WTC11 (cell line): ENCODE results near the gene HS6ST1. TPM values are rescaled to one million over a fixed set of nuclear protein-coding genes. Genes with fewer than 3 reads are reported as not detected.

Experiments
- ATAC-seq: fragments of 200-7000 bp; cut with Tn5 transposase; 2 replicates; pipeline ENCODE4 v1.10.0; 2021; ENCODE audit warnings: mild to moderate bottlenecking, moderate library complexity
- CTCF ChIA-PET: fragments of 300-600 bp; sonication (Branson Sonifier 250); formaldehyde crosslinking; loops from one replicate; lab custom pipeline; 2021; ENCODE audit warnings: antibody characterized with exemption; lab: Charles Lee
- POLR2A ChIA-PET: fragments of 350-600 bp; sonication (Branson Sonifier 250); formaldehyde crosslinking; loops from one replicate; lab custom pipeline; 2021; ENCODE audit warnings: antibody characterized with exemption; lab: Charles Lee
- DNase-seq: peaks from one replicate; pipeline ENCODE4 v3.0.0; 2021; ENCODE audit warnings: low spot score
- H3K27ac Mint-ChIP-seq: 2 replicates; pipeline ENCODE4 v1.8.0; 2021; ENCODE audit warnings: mixed read lengths
- H3K27me3 Mint-ChIP-seq: 2 replicates; pipeline ENCODE4 v1.8.0; 2021; ENCODE audit warnings: low read depth, mild to moderate bottlenecking, moderate library complexity, mixed read lengths
- H3K36me3 Mint-ChIP-seq: 2 replicates; pipeline ENCODE4 v1.8.0; 2021; ENCODE audit warnings: mixed read lengths
- H3K4me1 Mint-ChIP-seq: 2 replicates; pipeline ENCODE4 v1.8.0; 2022; ENCODE audit warnings: mixed read lengths
- H3K4me3 Mint-ChIP-seq: 2 replicates; pipeline ENCODE4 v1.8.0; 2021; ENCODE audit warnings: mild to moderate bottlenecking, moderate library complexity, mixed read lengths
- H3K9me3 Mint-ChIP-seq: 2 replicates; pipeline ENCODE4 v1.8.0; 2021; ENCODE audit warnings: mixed read lengths
- ATF3 ChIP-seq: sonication (generic); formaldehyde crosslinking; conservative IDR thresholded peaks from 2 replicates; pipeline ENCODE4 v1.8.1; 2022; ENCODE audit warnings: mild to moderate bottlenecking, missing genetic modification reagents
- CREM ChIP-seq: sonication (generic); formaldehyde crosslinking; IDR thresholded peaks from 2 replicates; pipeline ENCODE4 v1.8.1; 2022; ENCODE audit warnings: mild to moderate bottlenecking, missing genetic modification reagents, moderate library complexity
- ELF4 ChIP-seq: sonication (generic); formaldehyde crosslinking; IDR thresholded peaks from 2 replicates; pipeline ENCODE4 v1.8.1; 2022; ENCODE audit warnings: low read depth, mild to moderate bottlenecking, moderate library complexity, missing genetic modification reagents
- FOXJ3 ChIP-seq: sonication (generic); formaldehyde crosslinking; IDR thresholded peaks from 2 replicates; pipeline ENCODE4 v1.9.0; 2021; ENCODE audit warnings: missing genetic modification reagents, mild to moderate bottlenecking, borderline replicate concordance
- FOXP1 ChIP-seq: sonication (generic); formaldehyde crosslinking; IDR thresholded peaks from 2 replicates; pipeline ENCODE4 v1.8.0; 2022; ENCODE audit warnings: missing genetic modification reagents, mild to moderate bottlenecking, moderate library complexity, borderline replicate concordance
- GABPB1 ChIP-seq: sonication (generic); formaldehyde crosslinking; IDR thresholded peaks from 2 replicates; pipeline ENCODE4 v1.8.1; 2023; ENCODE audit warnings: mild to moderate bottlenecking, missing genetic modification reagents
- GRHL2 ChIP-seq: fragments of 250-450 bp; sonication (Bioruptor Pico); IDR thresholded peaks from 2 replicates; pipeline ENCODE4 v1.8.0; 2022; ENCODE audit warnings: mild to moderate bottlenecking, moderate library complexity; ENCODE audit not compliant: insufficient replicate concordance, severe bottlenecking
- HMGA2 ChIP-seq: fragments of 250-450 bp; sonication (Bioruptor Pico); IDR thresholded peaks from 2 replicates; pipeline ENCODE4 v1.4.0; 2021; ENCODE audit warnings: mild to moderate bottlenecking, moderate library complexity
- MXD4 ChIP-seq: fragments of 250-450 bp; sonication (Bioruptor Pico); IDR thresholded peaks from 2 replicates; pipeline ENCODE4 v1.8.0; 2021; ENCODE audit warnings: mild to moderate bottlenecking, moderate library complexity, borderline replicate concordance
- RORB ChIP-seq: fragments of 250-450 bp; sonication (Bioruptor Pico); IDR thresholded peaks from 2 replicates; pipeline ENCODE4 v1.9.0; 2021; ENCODE audit warnings: mild to moderate bottlenecking
- ZBTB21 ChIP-seq: sonication (generic); formaldehyde crosslinking; IDR thresholded peaks from 2 replicates; pipeline ENCODE4 v1.8.1; 2023; ENCODE audit warnings: mild to moderate bottlenecking, missing genetic modification reagents, borderline replicate concordance
- ZBTB43 ChIP-seq: sonication (generic); formaldehyde crosslinking; IDR thresholded peaks from 2 replicates; pipeline ENCODE4 v1.8.1; 2023; ENCODE audit warnings: mild to moderate bottlenecking, missing genetic modification reagents
- ZNF232 ChIP-seq: sonication (generic); formaldehyde crosslinking; IDR thresholded peaks from 2 replicates; pipeline ENCODE4 v1.8.0; 2022; ENCODE audit warnings: mild to moderate bottlenecking, missing genetic modification reagents
- ZNF317 ChIP-seq: sonication (generic); formaldehyde crosslinking; IDR thresholded peaks from 2 replicates; pipeline ENCODE4 v1.8.1; 2023; ENCODE audit warnings: low read depth, mild to moderate bottlenecking, moderate library complexity, missing genetic modification reagents, borderline replicate concordance
- ZNF671 ChIP-seq: fragments of 250-450 bp; sonication (Bioruptor Pico); IDR thresholded peaks from 2 replicates; pipeline ENCODE4 v1.8.0; 2021; ENCODE audit warnings: mild to moderate bottlenecking
- total RNA-seq: library from RNA; stranded (reverse); gene quantifications from 3 replicates; pipeline ENCODE4 v1.2.3, GENCODE V29; 2021
- TF ChIP-seq, protein P1 (sequence below): fragments of 250-450 bp; sonication (Bioruptor Pico); conservative IDR thresholded peaks from 2 replicates; pipeline ENCODE4 v1.9.0; 2021; ENCODE audit warnings: mild to moderate bottlenecking
- TF ChIP-seq, protein P2 (sequence below): sonication (generic); formaldehyde crosslinking; IDR thresholded peaks from 2 replicates; pipeline ENCODE4 v1.8.1; 2022; ENCODE audit warnings: missing genetic modification reagents, borderline replicate concordance

The HS6ST1 gene
- total RNA-seq, 1 experiment from 2014 or later = 55.5 TPM

- peaks cover 7% of the 10 kb centered on the region for H3K4me1 Mint-ChIP-seq
- no peak overlapping the region for H3K4me3 Mint-ChIP-seq
- no peaks in the 10 kb centered on the region for H3K27me3 Mint-ChIP-seq
- peaks cover 28% of the 10 kb centered on the region for H3K36me3 Mint-ChIP-seq
- no peak for ATAC-seq
- H3K9me3 Mint-ChIP-seq = peaks cover 38% of the 10 kb centered on the region
- ChIA-PET POLR2A (no interaction called here), CTCF (no interaction called here)
- no peak overlapping the region for H3K27ac Mint-ChIP-seq
- TF ChIP-seq ZBTB21 (CRISPR knock-in tag) (no peak), ELF4 (CRISPR knock-in tag) (no peak), FOXJ3 (CRISPR knock-in tag) (no peak), ZBTB43 (CRISPR knock-in tag) (no peak), ZNF317 (CRISPR knock-in tag) (no peak), MXD4 (no peak), ZNF232 (no peak), ZNF671 (no peak), FOXP1 (no peak), CREM (no peak), GABPB1 (CRISPR knock-in tag) (no peak), GRHL2 (no peak), RORB (no peak), ATF3 (CRISPR knock-in tag) (no peak)
- TF ChIP-seq, protein P1, sequence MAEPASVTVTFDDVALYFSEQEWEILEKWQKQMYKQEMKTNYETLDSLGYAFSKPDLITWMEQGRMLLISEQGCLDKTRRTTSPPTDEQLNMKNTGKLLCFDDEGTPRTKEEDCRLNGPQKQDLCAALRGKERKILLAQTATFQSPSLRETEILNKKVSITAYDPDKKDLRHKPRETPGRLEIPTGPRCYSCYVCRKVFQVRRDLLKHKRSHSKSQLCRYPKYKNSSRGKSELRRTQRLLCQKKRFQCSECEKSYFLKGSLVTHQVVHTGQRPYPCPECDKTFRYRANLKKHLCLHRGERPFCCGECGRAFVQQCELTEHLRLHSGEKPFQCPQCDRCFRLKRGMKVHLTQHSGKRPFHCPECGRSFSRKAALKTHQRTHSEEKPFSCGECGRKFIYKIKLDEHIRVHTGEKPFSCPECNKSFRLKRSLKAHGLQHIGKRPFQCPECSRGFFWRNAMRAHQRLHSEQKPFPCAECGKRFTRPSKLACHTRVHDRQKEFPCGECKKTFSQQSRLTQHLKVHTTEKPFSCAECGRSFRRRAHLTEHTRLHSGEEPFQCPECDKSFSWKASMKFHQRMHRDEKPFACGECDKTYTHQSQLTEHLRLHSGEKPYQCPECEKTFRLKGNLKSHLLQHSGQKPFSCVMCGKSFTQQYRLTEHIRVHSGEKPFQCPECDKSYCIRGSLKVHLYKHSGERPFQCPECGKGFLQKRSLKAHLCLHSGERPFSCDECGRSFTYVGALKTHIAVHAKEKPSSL (CRISPR knock-in tag) = no peak
- DNase-seq = no peak
These were observed 32.1 kb upstream of the HS6ST1 start for GRCh38 chr2:128350736-128351135.

- Mint-ChIP-seq H3K27ac (no peak overlapping the region), H3K4me1 (peaks cover 7% of the 10 kb centered on the region), H3K9me3 (peaks cover 44% of the 10 kb centered on the region), H3K36me3 (peaks cover 31% of the 10 kb centered on the region), H3K4me3 (no peak overlapping the region), H3K27me3 (no peaks in the 10 kb centered on the region)
- ChIA-PET POLR2A (no interaction called here), CTCF (interaction anchor here (1.8 kb wide), 1 partner anchor 39 kb away, joined by 4 read pairs; no protein-coding TSS in a partner anchor)
- TF ChIP-seq HMGA2 (CRISPR knock-in tag) = no peak
- no peak for TF ChIP-seq GABPB1 (CRISPR knock-in tag)
- TF ChIP-seq ELF4 (CRISPR knock-in tag) = no peak
- TF ChIP-seq FOXJ3 (CRISPR knock-in tag) = no peak
- TF ChIP-seq, protein P2, sequence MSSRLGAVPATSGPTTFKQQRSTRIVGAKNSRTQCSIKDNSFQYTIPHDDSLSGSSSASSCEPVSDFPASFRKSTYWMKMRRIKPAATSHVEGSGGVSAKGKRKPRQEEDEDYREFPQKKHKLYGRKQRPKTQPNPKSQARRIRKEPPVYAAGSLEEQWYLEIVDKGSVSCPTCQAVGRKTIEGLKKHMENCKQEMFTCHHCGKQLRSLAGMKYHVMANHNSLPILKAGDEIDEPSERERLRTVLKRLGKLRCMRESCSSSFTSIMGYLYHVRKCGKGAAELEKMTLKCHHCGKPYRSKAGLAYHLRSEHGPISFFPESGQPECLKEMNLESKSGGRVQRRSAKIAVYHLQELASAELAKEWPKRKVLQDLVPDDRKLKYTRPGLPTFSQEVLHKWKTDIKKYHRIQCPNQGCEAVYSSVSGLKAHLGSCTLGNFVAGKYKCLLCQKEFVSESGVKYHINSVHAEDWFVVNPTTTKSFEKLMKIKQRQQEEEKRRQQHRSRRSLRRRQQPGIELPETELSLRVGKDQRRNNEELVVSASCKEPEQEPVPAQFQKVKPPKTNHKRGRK (CRISPR knock-in tag) = no peak
- no peak for ATAC-seq
- DNase-seq = no peak
These were observed 30.0 kb upstream of the HS6ST1 start for GRCh38 chr2:128348701-128349100.
